Peyer's patch (tissue), 4 donors: ENCODE data around the gene KCNN3. TPM values are rescaled to one million over a fixed set of nuclear protein-coding genes. Genes with fewer than 3 reads are reported as not detected.

Source experiments
- DNase-seq, 3 donors: peaks; one replicate each; pipeline ENCODE4 v3.0.0-alpha.2; 2017 to 2019
- H3K27ac ChIP-seq, 4 donors: fragments of 200-600 bp; sonication (generic); one replicate each; pipeline ENCODE4 v1.5.1; 2016 to 2019
- H3K27me3 ChIP-seq, 2 donors: fragments of 200-600 bp; sonication (generic); one replicate each; pipeline ENCODE4 v1.5.1; 2019
- H3K36me3 ChIP-seq, 3 donors: fragments of 200-600 bp; sonication (generic); one replicate each; pipeline ENCODE4 v1.5.1; 2016 to 2019
- H3K4me1 ChIP-seq, 4 donors: fragments of 200-600 bp; sonication (generic); one replicate each; pipeline ENCODE4 v1.5.1; 2016 to 2019
- H3K4me3 ChIP-seq, 4 donors: fragments of 200-600 bp; sonication (generic); 1 replicate in 3 of 4; 2 replicates in 1 of 4; pipeline ENCODE4 v1.5.1; 2016 to 2019; ENCODE audit warnings: mild to moderate bottlenecking in 1 of 4
- H3K9me3 ChIP-seq, 4 donors: fragments of 200-600 bp; sonication (generic); one replicate each; pipeline ENCODE4 v1.5.1; 2016 to 2019; ENCODE audit warnings: mild to moderate bottlenecking in 1 of 4
- POLR2A ChIP-seq, 2 donors: fragments of 450-650 bp; IDR thresholded peaks; one replicate each; pipeline ENCODE4 v1.5.1; 2017; ENCODE audit warnings: antibody characterized with exemption in 2 of 2, mild to moderate bottlenecking in 2 of 2, moderate library complexity in 2 of 2
- total RNA-seq, 4 donors: library from RNA; depleted of rRNA; stranded (reverse); fragments of >200 nt; gene quantifications; one replicate each; pipeline ENCODE4 v1.1.0, GENCODE V29; 2016
- TF ChIP-seq, protein P1 (sequence below), 6 experiments: fragments of 450-650 bp in 4 of 6; fragments of 200-600 bp in 2 of 6; sonication (generic) in 1 of 6; IDR thresholded peaks; one replicate each; pipeline ENCODE4 v1.5.1; 2017 to 2019; ENCODE audit warnings: antibody characterized with exemption in 6 of 6, mild to moderate bottlenecking in 3 of 6, moderate library complexity in 1 of 6

KCNN3 gene
- total RNA-seq, 4 donors from 2014 or later, result 0.85 to 1.7 (median 1.2) TPM

DNA sequence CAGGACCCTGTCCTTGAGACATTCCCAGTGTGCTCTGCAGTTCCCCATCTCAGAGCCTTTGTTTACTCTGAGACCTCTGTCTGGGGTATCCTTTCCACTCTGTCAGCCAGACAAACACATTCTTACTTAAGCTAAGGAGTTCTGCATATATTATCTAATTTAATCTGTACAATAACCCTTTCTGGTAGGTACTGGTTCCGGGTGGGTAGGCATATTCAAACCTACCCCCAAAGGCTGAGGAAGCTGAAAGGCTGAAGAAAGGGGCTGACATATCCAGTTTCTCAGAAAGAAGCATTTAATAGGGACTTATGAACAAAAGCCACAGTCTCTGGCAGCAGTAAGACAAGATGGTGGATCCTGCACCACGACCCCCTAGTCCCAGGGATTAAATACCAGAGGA lies 53.1 kb downstream of the KCNN3 start:
- Histone ChIP-seq H3K27me3 (no peaks in the 10 kb centered on the region), H3K27ac (no peak overlapping the region), H3K4me1 (peaks cover 0 to 5% (median 0%) of the 10 kb centered on the region in 4 donors), H3K4me3 (no peak overlapping the region), H3K9me3 (no peaks in the 10 kb centered on the region), H3K36me3 (no peaks in the 10 kb centered on the region)
- no peak for DNase-seq
- no peak for TF ChIP-seq POLR2A (IDR thresholded peaks at IDR 0.05)
- TF ChIP-seq, protein P1, sequence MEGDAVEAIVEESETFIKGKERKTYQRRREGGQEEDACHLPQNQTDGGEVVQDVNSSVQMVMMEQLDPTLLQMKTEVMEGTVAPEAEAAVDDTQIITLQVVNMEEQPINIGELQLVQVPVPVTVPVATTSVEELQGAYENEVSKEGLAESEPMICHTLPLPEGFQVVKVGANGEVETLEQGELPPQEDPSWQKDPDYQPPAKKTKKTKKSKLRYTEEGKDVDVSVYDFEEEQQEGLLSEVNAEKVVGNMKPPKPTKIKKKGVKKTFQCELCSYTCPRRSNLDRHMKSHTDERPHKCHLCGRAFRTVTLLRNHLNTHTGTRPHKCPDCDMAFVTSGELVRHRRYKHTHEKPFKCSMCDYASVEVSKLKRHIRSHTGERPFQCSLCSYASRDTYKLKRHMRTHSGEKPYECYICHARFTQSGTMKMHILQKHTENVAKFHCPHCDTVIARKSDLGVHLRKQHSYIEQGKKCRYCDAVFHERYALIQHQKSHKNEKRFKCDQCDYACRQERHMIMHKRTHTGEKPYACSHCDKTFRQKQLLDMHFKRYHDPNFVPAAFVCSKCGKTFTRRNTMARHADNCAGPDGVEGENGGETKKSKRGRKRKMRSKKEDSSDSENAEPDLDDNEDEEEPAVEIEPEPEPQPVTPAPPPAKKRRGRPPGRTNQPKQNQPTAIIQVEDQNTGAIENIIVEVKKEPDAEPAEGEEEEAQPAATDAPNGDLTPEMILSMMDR (IDR thresholded peaks at IDR 0.05), result no peak

DNA sequence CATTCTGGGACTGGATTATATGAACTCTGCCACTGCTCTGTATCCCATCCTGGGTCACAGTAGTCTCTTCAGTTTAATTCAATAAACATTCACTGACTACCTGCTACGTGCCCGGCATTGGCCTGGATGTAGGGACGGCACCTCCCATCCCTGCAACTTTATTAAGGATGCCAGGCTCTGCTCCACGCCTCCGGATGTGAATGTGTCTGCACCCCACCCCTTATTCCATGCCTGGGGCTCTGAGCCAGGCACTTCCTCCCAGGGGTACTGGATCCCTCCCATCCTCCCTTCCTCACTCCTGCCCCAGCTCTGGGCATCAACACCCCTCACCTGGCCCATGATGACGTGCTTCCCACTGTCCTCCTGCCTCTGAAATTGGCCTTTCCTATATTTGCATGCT lies 53.7 kb downstream of the KCNN3 start:
- no peak for TF ChIP-seq POLR2A (IDR thresholded peaks at IDR 0.05)
- TF ChIP-seq, protein P1 (IDR thresholded peaks at IDR 0.05), result no peak
- no peak overlapping the region for H3K4me3 ChIP-seq
- H3K36me3 ChIP-seq, result no peaks in the 10 kb centered on the region
- H3K4me1 ChIP-seq, result peaks cover 0 to 5% (median 0%) of the 10 kb centered on the region in 4 donors
- DNase-seq, result no peak
- no peaks in the 10 kb centered on the region for H3K9me3 ChIP-seq
- H3K27ac ChIP-seq, result no peak overlapping the region
- H3K27me3 ChIP-seq, result no peaks in the 10 kb centered on the region

DNA sequence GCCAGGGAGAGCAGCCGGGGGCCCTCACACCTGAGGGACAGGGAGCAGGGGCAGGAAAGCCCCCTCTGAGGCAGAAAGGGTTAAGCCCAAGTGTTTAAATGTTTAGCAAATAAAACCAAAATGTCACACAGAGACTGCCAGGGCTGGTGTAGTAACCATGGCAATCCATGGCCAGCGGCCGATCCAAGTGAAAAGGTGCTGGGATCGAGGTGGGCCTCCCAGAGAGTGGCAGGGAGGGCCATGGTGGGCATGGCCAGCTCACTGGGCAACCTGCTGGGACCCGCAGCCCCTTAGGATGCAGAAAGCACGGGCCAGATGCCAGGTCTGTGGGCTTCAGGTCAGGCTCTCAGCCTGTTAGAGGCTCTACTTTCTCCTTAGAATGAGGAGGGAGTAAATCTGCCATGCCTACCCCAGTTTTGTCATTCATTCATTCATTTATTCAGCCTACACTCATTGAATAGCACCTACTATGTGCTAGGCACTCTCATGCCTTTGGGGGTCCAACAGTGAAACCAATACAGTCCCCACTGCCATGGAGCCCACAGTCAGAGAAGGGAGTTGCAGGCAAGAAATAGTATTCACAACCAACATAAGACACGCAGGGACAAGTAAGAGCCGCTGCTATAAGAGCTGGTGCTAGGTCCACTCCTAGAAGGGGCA lies 56.1 kb downstream of the KCNN3 start:
- H3K27me3 ChIP-seq, result no peaks in the 10 kb centered on the region
- H3K36me3 ChIP-seq, result no peaks in the 10 kb centered on the region
- TF ChIP-seq, protein P1 (IDR thresholded peaks at IDR 0.05), result no peak
- TF ChIP-seq POLR2A (IDR thresholded peaks at IDR 0.05), result no peak
- no peak for DNase-seq
- H3K9me3 ChIP-seq, result no peaks in the 10 kb centered on the region
- no peaks in the 10 kb centered on the region for H3K4me1 ChIP-seq
- no peak overlapping the region for H3K4me3 ChIP-seq
- no peak overlapping the region for H3K27ac ChIP-seq

DNA sequence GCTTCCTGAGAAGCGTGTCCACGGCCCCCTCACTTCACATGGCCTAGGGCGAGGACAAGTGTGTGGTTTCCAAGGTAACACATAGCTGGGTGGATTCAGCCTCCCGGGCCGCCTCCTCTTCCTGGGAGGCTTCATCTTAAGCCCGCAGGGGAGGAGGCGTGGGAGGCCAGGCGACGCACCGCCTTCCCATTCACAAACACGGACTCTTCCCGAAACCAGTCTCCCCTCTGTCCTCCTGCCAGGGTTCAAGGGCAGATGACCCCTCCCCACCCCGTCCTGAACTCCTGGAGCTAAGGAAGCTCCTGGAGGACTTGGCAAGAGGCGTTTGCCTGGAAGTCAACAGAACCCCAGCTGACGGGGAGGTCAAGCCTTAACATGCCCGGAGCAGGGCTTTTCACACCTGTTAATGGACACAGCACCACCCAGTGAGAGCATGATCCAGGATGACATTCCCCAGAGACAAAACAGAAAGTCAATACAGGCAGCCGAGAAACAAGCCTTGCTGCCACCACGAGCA lies 56.7 kb downstream of the KCNN3 start:
- no peaks in the 10 kb centered on the region for H3K4me1 ChIP-seq
- TF ChIP-seq, protein P1 (IDR thresholded peaks at IDR 0.05), result no peak
- no peak for TF ChIP-seq POLR2A (IDR thresholded peaks at IDR 0.05)
- H3K36me3 ChIP-seq, result no peaks in the 10 kb centered on the region
- DNase-seq, result no peak
- no peaks in the 10 kb centered on the region for H3K27me3 ChIP-seq
- no peak overlapping the region for H3K27ac ChIP-seq
- H3K4me3 ChIP-seq, result no peak overlapping the region
- H3K9me3 ChIP-seq, result no peaks in the 10 kb centered on the region

DNA sequence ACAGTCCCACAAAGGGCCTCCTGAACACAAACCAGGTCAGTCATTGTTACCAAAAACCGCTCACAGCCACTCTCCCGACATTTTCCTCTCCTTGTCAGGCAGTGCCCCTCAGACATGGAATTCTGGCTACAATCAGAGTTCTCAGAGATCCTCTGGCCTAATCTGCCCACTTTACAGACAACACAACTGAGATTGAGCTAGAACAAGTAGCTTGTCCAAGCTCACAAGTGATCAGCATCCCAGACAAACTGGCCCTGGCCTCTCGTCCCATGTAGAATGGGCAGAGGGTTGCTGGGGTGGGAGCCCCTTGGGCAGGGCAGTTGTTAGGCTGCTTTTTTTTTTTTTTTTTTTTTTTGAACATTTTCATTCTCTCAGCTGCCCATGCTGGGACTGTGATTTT lies 57.2 kb downstream of the KCNN3 start:
- H3K4me1 ChIP-seq, result no peaks in the 10 kb centered on the region
- no peaks in the 10 kb centered on the region for H3K27me3 ChIP-seq
- TF ChIP-seq, protein P1 (IDR thresholded peaks at IDR 0.05), result no peak
- TF ChIP-seq POLR2A (IDR thresholded peaks at IDR 0.05), result no peak
- H3K9me3 ChIP-seq, result no peaks in the 10 kb centered on the region
- no peak overlapping the region for H3K4me3 ChIP-seq
- H3K36me3 ChIP-seq, result no peaks in the 10 kb centered on the region
- H3K27ac ChIP-seq, result no peak overlapping the region
- DNase-seq, result no peak
